K562 (cell line): Measurements from ENCODE around the gene TECRL. TPM values are rescaled to one million over a fixed set of nuclear protein-coding genes. Genes with fewer than 3 reads are reported as not detected.

Experiments
- ATAC-seq: fragments of 200-7000 bp; cut with Tn5 transposase; 3 replicates; pipeline ENCODE4 v1.9.1; 2020; ENCODE audit warnings: moderate library complexity
- BruUV-seq: library from RNA; stranded (reverse); fragments of 400-500 nt; replicated peaks from 2 replicates; lab custom pipeline; 2021; lab: Mats Ljungman, UMichigan
- CTCF ChIA-PET: fragments of 300-600 bp; formaldehyde crosslinking; extraction: SDS; loops from one replicate; lab custom pipeline; 2021; ENCODE audit warnings: low intra/inter-chr PET ratio; lab: Yijun Ruan, JAX
- POLR2A ChIA-PET: fragments of 300-600, 350-650 bp; sonication (Branson Sonifier 250); formaldehyde crosslinking; extraction: SDS; loops from one replicate; lab custom pipeline; 2021; ENCODE audit warnings: antibody characterized with exemption, inconsistent platforms; lab: Yijun Ruan, JAX
- DNase-seq, 4 experiments: peaks; one replicate each; pipeline versions ENCODE4 v3.0.0 to v3.0.0-alpha.2; 2011 to 2018; ENCODE audit warnings: low spot score in 3 of 4, mixed read lengths in 3 of 4; ENCODE audit errors: extremely low read depth in 1 of 4
- FAIRE-seq: peaks from 2 replicates; lab custom pipeline; 2011; peaks lifted over from hg19 to GRCh38; lab: Jason Lieb, UNC
- H2AFZ ChIP-seq: 2 replicates; pipeline ENCODE4 v1.6.0; 2011; ENCODE audit warnings: low read depth, low read length, control low read depth, inconsistent platforms
- H3K27ac ChIP-seq: fragments of 200-600 bp; 3 replicates; pipeline ENCODE4 v1.8.0; 2011; ENCODE audit warnings: low read depth, mild to moderate bottlenecking, control low read depth, inconsistent platforms, low read length, moderate library complexity, mixed read lengths; ENCODE audit errors: extremely low read depth
- H3K27me3 ChIP-seq, 2 experiments: fragments of 300-600 bp in 1 of 2; 2 replicates in 1 of 2; 3 replicates in 1 of 2; pipeline versions ENCODE4 v1.6.0 to v1.8.0; 2011; ENCODE audit warnings: inconsistent platforms in 2 of 2, low read length in 2 of 2, mild to moderate bottlenecking in 1 of 2, mixed read lengths in 1 of 2, moderate library complexity in 1 of 2; ENCODE audit not compliant: control insufficient read depth in 2 of 2, insufficient read depth in 2 of 2
- H3K36me3 ChIP-seq: fragments of 300-600 bp; 3 replicates; pipeline ENCODE4 v1.8.0; 2011; ENCODE audit warnings: mild to moderate bottlenecking, low read length, inconsistent platforms; ENCODE audit not compliant: control insufficient read depth, insufficient read depth
- H3K4me1 ChIP-seq, 2 experiments: fragments of 200-600 bp in 1 of 2; replicated peaks in 1 of 2; 2 replicates in 1 of 2; 3 replicates in 1 of 2; pipeline versions ENCODE4 v1.5.1 to v1.8.0; 2011; ENCODE audit warnings: inconsistent platforms in 2 of 2, low read length in 2 of 2, mild to moderate bottlenecking in 1 of 2, mixed read lengths in 1 of 2, moderate library complexity in 1 of 2; ENCODE audit not compliant: control insufficient read depth in 2 of 2, insufficient read depth in 2 of 2
- H3K4me2 ChIP-seq: 2 replicates; pipeline ENCODE4 v1.6.1; 2011; ENCODE audit warnings: low read length, control low read depth, inconsistent platforms, mixed read lengths; ENCODE audit not compliant: insufficient read depth
- H3K4me3 ChIP-seq: fragments of 200-600 bp; sonication (generic), shearing (Covaris generic); 2 replicates; pipeline ENCODE4 v1.5.1; 2016; ENCODE audit warnings: control low read depth, inconsistent platforms
- H3K79me2 ChIP-seq: fragments of 200-600 bp; 3 replicates; pipeline ENCODE4 v1.8.0; 2011; ENCODE audit warnings: low read length, inconsistent platforms; ENCODE audit not compliant: control insufficient read depth, insufficient read depth
- H3K9ac ChIP-seq, 2 experiments: 2 replicates each; pipeline versions ENCODE4 v1.6.0 to v1.6.1; 2011; ENCODE audit warnings: low read depth in 2 of 2, low read length in 2 of 2, control low read depth in 1 of 2, inconsistent platforms in 1 of 2, mild to moderate bottlenecking in 1 of 2, mixed read lengths in 1 of 2; ENCODE audit not compliant: insufficient read depth in 1 of 2
- H3K9me1 ChIP-seq: one replicate; pipeline ENCODE4 v1.6.0; 2011; ENCODE audit warnings: inconsistent platforms, mild to moderate bottlenecking, low read length, moderate library complexity; ENCODE audit not compliant: control insufficient read depth, insufficient read depth
- H3K9me3 ChIP-seq: replicated peaks from 2 replicates; pipeline ENCODE4 v1.5.1; 2011; ENCODE audit warnings: low read depth, low read length, inconsistent platforms; ENCODE audit not compliant: control insufficient read depth, insufficient read depth
- H4K20me1 ChIP-seq: replicated peaks from 2 replicates; pipeline ENCODE4 v1.6.1; 2011; ENCODE audit warnings: low read length, inconsistent platforms, mixed read lengths; ENCODE audit not compliant: control insufficient read depth, insufficient read depth
- DMBX1 ChIP-seq: fragments of 250-450 bp; sonication (Bioruptor Pico); IDR thresholded peaks from 2 replicates; pipeline ENCODE4 v1.8.0; 2022; ENCODE audit warnings: inconsistent platforms, mild to moderate bottlenecking, moderate library complexity, borderline replicate concordance
- EZH2 ChIP-seq: IDR thresholded peaks from 2 replicates; pipeline ENCODE4 v1.6.1; 2012; ENCODE audit warnings: low read depth, mild to moderate bottlenecking, inconsistent platforms, low read length, borderline replicate concordance
- GATAD2A ChIP-seq: fragments of 450-650 bp; IDR thresholded peaks from 2 replicates; pipeline ENCODE4 v1.6.1; 2017
- HIVEP1 ChIP-seq: fragments of 250-450 bp; sonication (Bioruptor Pico); IDR thresholded peaks from 2 replicates; pipeline ENCODE4 v1.4.0; 2020; ENCODE audit warnings: mild to moderate bottlenecking
- HNRNPH1 ChIP-seq: fragments of 200-400 bp; formaldehyde crosslinking; optimal IDR thresholded peaks from 2 replicates; pipeline ENCODE3; 2017; ENCODE audit warnings: low read depth, mild to moderate bottlenecking, low read length, moderate library complexity
- IFI16 ChIP-seq: fragments of 250-450 bp; sonication (Bioruptor Pico); IDR thresholded peaks from 2 replicates; pipeline ENCODE4 v2.1.2; 2022; ENCODE audit warnings: mild to moderate bottlenecking, inconsistent platforms
- IRF1 ChIP-seq: sonication (generic); formaldehyde crosslinking; IDR thresholded peaks from 2 replicates; pipeline ENCODE4 v1.8.0; 2022; ENCODE audit warnings: missing genetic modification reagents, mild to moderate bottlenecking, borderline replicate concordance
- MTF1 ChIP-seq: fragments of 250-450 bp; sonication (Bioruptor Pico); IDR thresholded peaks from 2 replicates; pipeline ENCODE4 v1.9.0; 2021; ENCODE audit warnings: moderate library complexity, mild to moderate bottlenecking, inconsistent platforms, borderline replicate concordance
- PTBP1 ChIP-seq: fragments of 200-400 bp; formaldehyde crosslinking; IDR thresholded peaks from 2 replicates; pipeline ENCODE4 v1.6.1; 2017; ENCODE audit warnings: low read depth, low read length
- RAD21 ChIP-seq, 2 experiments: fragments of 250-450 bp in 1 of 2; fragments of 450-650 bp in 1 of 2; sonication (Bioruptor Pico) in 1 of 2; formaldehyde crosslinking in 1 of 2; IDR thresholded peaks in 1 of 2; conservative IDR thresholded peaks in 1 of 2; 2 replicates each; pipeline versions ENCODE4 v1.4.0 to v1.8.0; 2020 to 2022; ENCODE audit warnings: mild to moderate bottlenecking in 2 of 2, moderate library complexity in 1 of 2
- SAFB ChIP-seq: fragments of 200-400 bp; formaldehyde crosslinking; IDR thresholded peaks from 2 replicates; pipeline ENCODE4 v1.6.1; 2017; ENCODE audit warnings: low read depth, low read length, borderline replicate concordance
- SREBF2 ChIP-seq: sonication (generic); formaldehyde crosslinking; IDR thresholded peaks from 2 replicates; pipeline ENCODE4 v1.4.0; 2020; ENCODE audit warnings: mild to moderate bottlenecking, missing genetic modification reagents
- TFAP4 ChIP-seq: sonication (generic); formaldehyde crosslinking; IDR thresholded peaks from 2 replicates; pipeline ENCODE4 v1.8.0; 2022; ENCODE audit warnings: missing genetic modification reagents, mild to moderate bottlenecking, moderate library complexity, borderline replicate concordance
- ZBTB12 ChIP-seq: fragments of 250-450 bp; sonication (Bioruptor Pico); IDR thresholded peaks from 2 replicates; pipeline ENCODE4 v1.4.0; 2020
- ZBTB33 ChIP-seq: sonication (generic); formaldehyde crosslinking; IDR thresholded peaks from 2 replicates; pipeline ENCODE4 v1.8.1; 2023; ENCODE audit warnings: mild to moderate bottlenecking, missing genetic modification reagents
- ZFX ChIP-seq: sonication (generic); formaldehyde crosslinking; IDR thresholded peaks from 2 replicates; pipeline ENCODE4 v1.8.0; 2022; ENCODE audit warnings: mild to moderate bottlenecking, missing genetic modification reagents, moderate library complexity
- ZNF184 ChIP-seq: sonication (generic); formaldehyde crosslinking; IDR thresholded peaks from 2 replicates; pipeline ENCODE4 v1.5.0; 2020; ENCODE audit warnings: missing genetic modification reagents
- WGBS: fragments of 100-300 bp; shearing (Covaris generic); methylation state at CpG from one replicate; pipeline ENCODE4 v1.1.6; 2016; ENCODE audit warnings: low coverage, mixed read lengths; ENCODE audit not compliant: insufficient coverage; ENCODE audit errors: missing lambda C conversion rate; 5-methylcytosine and 5-hydroxymethylcytosine counted together
- in situ Hi-C: fragments of 300-500 bp; cut with MboI; formaldehyde crosslinking; loops from 4 replicates; pipeline ENCODE4 v1.15.0; 2018; ENCODE audit warnings: inconsistent platforms, mixed read lengths
- intact Hi-C: fragments of 100-400 bp; cut with micrococcal nuclease; formaldehyde crosslinking; loops from 2 replicates; pipeline ENCODE4 v1.14.2; 2022
- polyA plus RNA-seq, 8 experiments: library from polyadenylated mRNA; depleted of rRNA in 4 of 8; stranded (reverse) in 5 of 8; unstranded in 3 of 8; fragments of >200 nt; fragmentation: Nextera tagmentation in 2 of 8; fragmentation: Illumina TruSeq in 1 of 8; extraction: Ambion mirVana in 2 of 8; extraction: Trizol in 1 of 8; gene quantifications; 2 replicates each; pipeline versions ENCODE4 v1.2.1 to v1.2.3, GENCODE V29; 2011 to 2014; ENCODE audit warnings: inconsistent platforms in 1 of 8, missing spikeins in 1 of 8
- total RNA-seq, 7 experiments: library from RNA; depleted of rRNA in 6 of 7; stranded (reverse); fragments of >200 nt in 6 of 7; fragmentation: Illumina TruSeq in 2 of 7; extraction: Trizol in 2 of 7; gene quantifications; 2 replicates each; pipeline versions ENCODE4 v1.2.1 to v1.2.3, GENCODE V29; 2011 to 2021; ENCODE audit warnings: low replicate concordance in 1 of 7

Gene TECRL
- total and polyA plus RNA-seq, 9 of the 15 experiments (the other 6 are each of a cell fraction or from before 2014, with no cell fraction given) = not detected

- FAIRE-seq (no peak), ATAC-seq (no peak), DNase-seq (no peak)
- Histone ChIP-seq H3K9me1 (no peaks in the 10 kb centered on the region), H3K27ac (no peak overlapping the region), H3K27me3 (no peaks in the 10 kb centered on the region), H3K4me1 (no peaks in the 10 kb centered on the region), H3K36me3 (no peaks in the 10 kb centered on the region), H3K4me3 (no peak overlapping the region), H3K9ac (no peak overlapping the region), H2AFZ (no peak overlapping the region), H3K79me2 (no peaks in the 10 kb centered on the region), H3K4me2 (no peak overlapping the region), H3K9me3 (no peaks in the 10 kb centered on the region; the same call in 1 of the 2 replicates), H4K20me1 (no peaks in the 10 kb centered on the region)
- intact Hi-C loops (no loop called here), in situ Hi-C loops (no loop called here)
- CTCF ChIA-PET = no interaction called here
- POLR2A ChIA-PET = interaction anchor here (1.7 kb wide), 1 partner anchor 8 kb away, joined by 4 read pairs; no protein-coding TSS in a partner anchor
- TF ChIP-seq TFAP4 (no peak), ZNF184 (CRISPR knock-in tag) (no peak), RAD21 (CRISPR knock-in tag; conservative IDR thresholded peaks at IDR 0.05 in 1 of 2, IDR thresholded peaks at IDR 0.05 in 1 of 2) (no peak), DMBX1 (CRISPR knock-in tag) (no peak), MTF1 (CRISPR knock-in tag) (no peak), ZBTB12 (CRISPR knock-in tag) (no peak), HNRNPH1 (no peak), ZBTB33 (CRISPR knock-in tag) (no peak), PTBP1 (no peak), ZFX (CRISPR knock-in tag) (no peak), HIVEP1 (CRISPR knock-in tag) (no peak), EZH2 (no peak), IRF1 (CRISPR knock-in tag) (no peak), GATAD2A (no peak), IFI16 (no peak), SREBF2 (no peak), SAFB (no peak)
- no TSS peak for BruUV-seq
- WGBS = 0% methylated on average over 6 of the region's 6 CpGs
Observed at GRCh38 chr4:64430933-64431332, 21.7 kb upstream of the TECRL start.
